Nephron progenitor cell (in vitro differentiated cells): Measurements from ENCODE around the gene GLRX5.

ENCODE experiments used
- DNase-seq: peaks from one replicate; pipeline ENCODE4 v3.0.0; 2021
- H3K27ac Mint-ChIP-seq: 2 replicates; pipeline ENCODE4 v1.8.0; 2021; ENCODE audit warnings: mild to moderate bottlenecking, moderate library complexity, mixed read lengths
- H3K27me3 Mint-ChIP-seq: 2 replicates; pipeline ENCODE4 v1.8.0; 2021; ENCODE audit warnings: mild to moderate bottlenecking, low read depth, mixed read lengths; ENCODE audit not compliant: poor library complexity
- H3K36me3 Mint-ChIP-seq: 2 replicates; pipeline ENCODE4 v1.8.0; 2021; ENCODE audit warnings: low read depth, mixed read lengths
- H3K4me1 Mint-ChIP-seq: 2 replicates; pipeline ENCODE4 v1.8.0; 2021; ENCODE audit warnings: mixed read lengths
- H3K4me3 Mint-ChIP-seq: 2 replicates; pipeline ENCODE4 v1.8.0; 2021; ENCODE audit warnings: mild to moderate bottlenecking, moderate library complexity, mixed read lengths
- H3K9me3 Mint-ChIP-seq: 2 replicates; pipeline ENCODE4 v1.8.0; 2021; ENCODE audit warnings: mild to moderate bottlenecking, moderate library complexity, mixed read lengths
- TF ChIP-seq, protein P1 (sequence below): fragments of 200-600 bp; sonication (generic); IDR thresholded peaks from 2 replicates; pipeline ENCODE4 v1.5.0; 2021; ENCODE audit warnings: antibody characterized with exemption

The GLRX5 gene

GRCh38 chr14:95548328-95548929 is 13.6 kb downstream of the GLRX5 start:
- TF ChIP-seq, protein P1, sequence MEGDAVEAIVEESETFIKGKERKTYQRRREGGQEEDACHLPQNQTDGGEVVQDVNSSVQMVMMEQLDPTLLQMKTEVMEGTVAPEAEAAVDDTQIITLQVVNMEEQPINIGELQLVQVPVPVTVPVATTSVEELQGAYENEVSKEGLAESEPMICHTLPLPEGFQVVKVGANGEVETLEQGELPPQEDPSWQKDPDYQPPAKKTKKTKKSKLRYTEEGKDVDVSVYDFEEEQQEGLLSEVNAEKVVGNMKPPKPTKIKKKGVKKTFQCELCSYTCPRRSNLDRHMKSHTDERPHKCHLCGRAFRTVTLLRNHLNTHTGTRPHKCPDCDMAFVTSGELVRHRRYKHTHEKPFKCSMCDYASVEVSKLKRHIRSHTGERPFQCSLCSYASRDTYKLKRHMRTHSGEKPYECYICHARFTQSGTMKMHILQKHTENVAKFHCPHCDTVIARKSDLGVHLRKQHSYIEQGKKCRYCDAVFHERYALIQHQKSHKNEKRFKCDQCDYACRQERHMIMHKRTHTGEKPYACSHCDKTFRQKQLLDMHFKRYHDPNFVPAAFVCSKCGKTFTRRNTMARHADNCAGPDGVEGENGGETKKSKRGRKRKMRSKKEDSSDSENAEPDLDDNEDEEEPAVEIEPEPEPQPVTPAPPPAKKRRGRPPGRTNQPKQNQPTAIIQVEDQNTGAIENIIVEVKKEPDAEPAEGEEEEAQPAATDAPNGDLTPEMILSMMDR = no peak
- no peaks in the 10 kb centered on the region for H3K27me3 Mint-ChIP-seq
- H3K36me3 Mint-ChIP-seq = peaks cover 46% of the 10 kb centered on the region
- peaks cover 14% of the 10 kb centered on the region for H3K4me1 Mint-ChIP-seq
- no peak for DNase-seq
- H3K4me3 Mint-ChIP-seq = no peak overlapping the region
- no peak overlapping the region for H3K27ac Mint-ChIP-seq
- peaks cover 13% of the 10 kb centered on the region for H3K9me3 Mint-ChIP-seq

DNA sequence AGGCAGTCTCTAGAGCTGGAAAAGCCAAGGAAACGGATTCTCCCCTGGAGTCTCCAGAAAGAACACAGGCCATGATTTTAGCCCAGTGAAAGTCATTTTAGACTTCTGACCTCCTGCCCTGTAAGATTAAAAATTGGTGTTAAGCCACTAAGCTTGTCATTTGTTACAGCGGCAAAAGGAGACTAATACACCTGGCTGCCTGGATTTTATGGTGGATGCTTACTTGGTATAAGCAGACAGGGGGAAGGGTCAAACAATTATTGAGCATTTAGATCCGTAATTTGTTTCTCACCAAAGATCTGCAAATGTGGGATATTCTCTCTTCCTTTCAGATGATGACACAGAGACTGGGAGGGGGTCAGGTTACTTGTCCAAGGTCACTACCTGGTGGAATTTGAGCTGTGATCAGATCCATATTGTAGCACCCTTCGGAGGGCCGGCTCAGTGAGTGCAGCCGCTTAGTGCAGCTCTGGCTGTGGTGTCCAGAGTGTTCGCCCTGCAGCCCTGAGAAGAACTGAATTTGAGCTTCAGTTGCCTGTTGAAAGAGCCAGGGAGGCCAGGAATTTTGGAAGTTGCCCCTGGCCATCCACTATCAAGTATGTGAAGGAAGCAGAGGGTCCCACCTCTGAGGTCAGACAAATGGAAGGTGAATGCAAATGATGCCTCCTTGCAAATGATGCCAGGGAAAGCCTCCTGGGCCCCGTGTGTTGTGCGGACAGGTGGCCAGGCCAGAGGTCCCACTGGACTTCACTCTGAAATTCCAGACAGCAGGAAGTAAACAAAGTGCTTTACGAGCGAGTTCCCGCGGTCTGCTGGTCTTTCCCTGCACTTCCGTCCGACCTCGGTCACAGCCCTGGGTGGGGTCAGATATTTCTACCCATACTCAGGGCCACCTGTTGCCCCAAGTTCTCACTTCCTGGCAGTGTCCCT is 15.1 kb downstream of the GLRX5 start:
- Mint-ChIP-seq H3K27ac (peak overlapping the region; percentile 8), H3K27me3 (no peaks in the 10 kb centered on the region), H3K36me3 (peaks cover 42% of the 10 kb centered on the region), H3K9me3 (peaks cover 13% of the 10 kb centered on the region), H3K4me3 (no peak overlapping the region), H3K4me1 (peaks cover 14% of the 10 kb centered on the region)
- TF ChIP-seq, protein P1 = no peak
- no peak for DNase-seq

DNA sequence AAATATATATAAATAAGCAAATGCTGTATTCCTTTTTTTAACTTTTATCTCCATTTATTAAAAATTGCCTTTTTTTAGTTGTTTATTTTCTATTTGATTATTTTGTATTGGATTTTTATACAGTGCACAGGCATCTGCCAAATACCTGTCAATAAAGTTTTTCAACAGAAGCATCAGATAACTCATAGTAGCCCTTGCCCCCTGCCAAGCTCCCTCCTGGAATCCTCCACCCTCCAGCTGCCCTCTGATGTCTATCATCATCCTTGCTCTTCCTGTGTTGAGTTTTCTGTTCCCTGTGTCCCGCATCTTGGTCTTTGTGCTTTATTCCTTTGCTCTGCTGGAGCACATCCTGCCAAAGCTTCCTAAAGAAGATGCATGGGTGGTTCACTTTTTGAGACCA is 16.6 kb downstream of the GLRX5 start:
- Mint-ChIP-seq H3K9me3 (peaks cover 13% of the 10 kb centered on the region), H3K27ac (no peak overlapping the region), H3K4me3 (no peak overlapping the region), H3K27me3 (no peaks in the 10 kb centered on the region), H3K4me1 (peaks cover 14% of the 10 kb centered on the region), H3K36me3 (peaks cover 42% of the 10 kb centered on the region)
- TF ChIP-seq, protein P1 = no peak
- no peak for DNase-seq

- no peak for DNase-seq
- peaks cover 38% of the 10 kb centered on the region for H3K36me3 Mint-ChIP-seq
Measured at GRCh38 chr14:95553141-95553540, 18.3 kb downstream of the GLRX5 start.

GRCh38 chr14:95555053-95555452 is 20.2 kb downstream of the GLRX5 start:
- DNase-seq = no peak
- Mint-ChIP-seq H3K4me1 (peaks cover 6% of the 10 kb centered on the region), H3K9me3 (peaks cover 10% of the 10 kb centered on the region), H3K4me3 (no peak overlapping the region), H3K27ac (no peak overlapping the region), H3K27me3 (no peaks in the 10 kb centered on the region), H3K36me3 (peaks cover 21% of the 10 kb centered on the region)
- TF ChIP-seq, protein P1 = no peak

More at GRCh38 chr14:95553141-95553540, 18.3 kb downstream of the GLRX5 start:
- no peak overlapping the region for H3K27ac Mint-ChIP-seq
- no peaks in the 10 kb centered on the region for H3K27me3 Mint-ChIP-seq
- H3K9me3 Mint-ChIP-seq = peaks cover 13% of the 10 kb centered on the region
- H3K4me1 Mint-ChIP-seq = peaks cover 14% of the 10 kb centered on the region
- no peak overlapping the region for H3K4me3 Mint-ChIP-seq
- TF ChIP-seq, protein P1 = no peak
